NOMO-1 treated with dmso at 0.1 percent for 144 hours (cell line): Measurements from ENCODE around the gene SHBG.
"Not testable (repeated sequence)": the region's sequence is repeated elsewhere in the genome, so short reads cannot be mapped to it uniquely, and the experiment has no call there.

Source experiments
- DNase-seq: peaks from one replicate; lab custom pipeline; 2025; ENCODE audit not compliant: unreplicated experiment; lab: John Stamatoyannopoulos, UW

The SHBG gene

DNA sequence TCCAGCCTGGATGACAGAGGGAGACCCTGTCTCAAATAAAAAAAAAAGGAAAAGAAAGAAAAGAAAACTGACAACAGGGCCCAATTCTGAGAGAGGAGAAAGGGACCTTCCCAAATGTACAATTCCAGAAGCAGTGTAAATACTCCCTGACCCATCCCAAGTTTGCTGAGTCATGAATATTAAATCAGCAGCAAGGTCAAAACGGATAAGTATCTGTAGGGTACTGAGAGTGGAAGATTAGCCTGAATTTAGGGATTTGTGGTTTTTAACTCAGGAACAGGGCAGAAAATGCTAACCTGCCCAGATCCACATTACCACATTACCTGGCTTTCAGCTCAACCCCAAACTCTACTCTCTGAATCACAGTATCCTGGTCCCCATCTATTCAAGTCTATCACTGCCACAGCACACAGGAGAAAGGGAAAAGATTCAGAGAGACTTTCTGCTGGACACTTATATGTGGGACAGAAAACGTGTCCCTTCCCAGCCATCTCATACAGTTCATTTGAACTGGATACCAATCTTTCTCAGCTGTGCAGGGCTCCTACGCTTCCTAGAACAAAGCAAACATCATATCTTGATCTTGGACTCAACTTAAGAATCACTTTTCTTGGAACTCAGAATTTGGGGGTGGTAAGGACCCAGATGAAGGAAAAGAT lies 18.2 kb upstream of the SHBG start:
- DNase-seq: no peak

DNA sequence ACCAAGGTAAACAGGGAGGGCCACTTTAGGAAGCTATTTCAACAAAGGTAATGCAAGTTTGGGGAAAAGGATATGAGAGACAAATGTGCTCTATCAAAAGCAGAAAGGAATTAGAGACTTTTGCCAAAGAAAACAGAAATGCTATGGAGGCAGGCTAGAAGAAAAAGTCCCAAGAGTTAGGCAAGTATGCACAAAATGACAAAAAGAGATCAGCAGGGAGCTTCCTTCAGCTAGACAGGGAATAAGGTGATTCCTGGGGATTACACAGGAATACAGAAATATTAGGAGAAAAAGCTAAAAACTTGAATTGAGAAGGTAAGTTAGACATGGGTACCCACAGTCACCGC lies 17.7 kb upstream of the SHBG start:
- DNase-seq: no peak

DNA sequence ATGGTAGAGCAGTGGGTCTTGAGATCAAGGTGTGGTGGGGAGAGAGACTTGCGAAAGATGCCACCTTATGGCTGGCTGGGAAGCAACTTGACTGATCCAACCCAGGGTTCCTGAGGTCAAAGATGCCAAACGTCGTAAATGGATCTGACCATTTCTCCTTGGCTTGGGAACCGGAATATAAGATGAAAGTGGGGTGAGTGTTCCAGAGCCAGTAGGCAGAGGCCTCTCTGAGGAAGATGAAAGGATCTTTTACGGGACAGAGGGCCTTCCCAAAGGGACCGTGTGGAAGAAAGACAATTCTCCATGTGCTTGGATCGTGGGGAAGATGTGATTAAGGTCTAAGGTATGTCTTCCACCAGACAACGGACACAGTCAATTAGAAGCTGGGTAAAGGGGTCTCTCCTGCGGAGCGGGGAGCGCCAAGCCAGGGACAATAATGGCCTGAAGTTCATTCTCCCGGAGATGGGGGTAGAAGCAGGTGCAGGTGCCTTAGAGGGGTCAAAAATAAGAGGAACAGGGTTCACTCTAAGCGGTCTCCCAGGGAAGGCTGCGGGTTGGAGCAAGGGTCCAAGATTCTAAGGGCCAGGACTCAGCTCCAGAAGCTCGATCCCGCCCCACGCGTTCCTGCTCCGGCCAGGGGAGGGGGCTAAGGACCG lies 16.0 kb upstream of the SHBG start:
- no peak for DNase-seq

DNA sequence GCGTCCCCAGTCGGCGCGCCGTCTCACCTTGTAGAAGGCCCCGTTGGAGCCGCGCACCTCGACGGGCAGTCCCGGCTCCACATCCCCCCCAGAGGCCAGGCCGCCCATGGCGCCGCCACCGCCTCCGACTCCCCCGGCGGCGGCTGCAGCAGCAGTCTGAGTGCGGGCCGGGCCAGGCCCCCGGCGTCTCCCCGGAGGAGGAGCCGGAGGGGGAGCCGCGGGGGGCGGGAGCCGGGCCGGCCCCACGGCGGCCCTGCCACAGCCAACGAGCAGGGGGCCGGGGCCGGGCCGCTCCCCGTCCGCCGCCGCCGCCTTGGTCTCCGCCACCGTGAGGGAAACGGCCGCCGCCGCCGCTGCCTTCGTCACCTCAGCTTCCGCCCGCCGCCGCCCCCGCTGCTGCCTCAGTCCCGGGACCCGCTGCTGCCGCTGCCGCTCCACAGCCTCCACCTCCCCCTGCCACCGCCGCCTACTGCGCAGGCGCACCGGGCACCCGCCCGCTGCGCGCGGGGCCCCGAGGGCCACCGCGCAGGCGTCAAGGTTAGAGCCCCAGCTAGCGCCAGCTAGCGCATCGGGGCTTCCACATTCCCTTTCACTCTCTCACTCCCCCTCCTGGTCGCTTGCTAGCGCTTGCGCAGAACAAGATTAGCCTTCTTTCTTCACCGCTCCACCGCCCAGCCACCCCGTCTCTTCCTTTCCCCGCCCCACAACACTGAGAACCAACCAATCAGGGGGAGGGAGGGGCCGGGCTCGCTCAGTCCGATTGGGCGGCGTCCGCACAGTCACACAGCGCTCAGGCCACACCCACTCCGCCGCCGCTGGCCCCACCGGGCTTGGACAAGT lies 15.3 kb upstream of the SHBG start, which contains the start of gene FXR2:
TSS of gene FXR2 (minus strand) at position 473 of the 840 bp plus-strand sequence. CDS start at position 108, 365 bp downstream.
- peak; percentile 100 for DNase-seq

DNA sequence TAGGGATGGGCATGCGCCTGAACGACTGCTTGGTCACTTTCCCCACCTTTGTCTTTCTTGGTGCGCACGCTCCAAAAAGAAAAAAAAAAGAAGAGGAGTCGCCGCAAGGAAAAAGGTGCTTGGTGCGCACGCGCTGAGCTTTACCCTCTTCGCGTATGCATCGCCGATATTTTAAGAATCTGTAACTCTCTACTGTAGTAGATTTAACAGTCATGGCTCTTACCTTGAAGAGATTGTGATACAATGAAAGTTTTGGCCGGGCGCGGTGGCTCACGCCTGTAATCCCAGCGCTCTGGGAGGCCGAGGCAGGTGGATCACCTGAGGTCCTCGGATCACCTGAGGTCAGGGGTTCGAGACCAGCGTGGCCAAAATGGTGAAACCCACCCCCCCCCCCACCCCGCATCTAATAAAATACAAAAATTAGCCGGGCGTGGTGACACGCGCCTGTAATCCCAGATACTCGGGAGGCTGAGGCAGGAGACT lies 14.6 kb upstream of the SHBG start:
- no peak for DNase-seq

DNA sequence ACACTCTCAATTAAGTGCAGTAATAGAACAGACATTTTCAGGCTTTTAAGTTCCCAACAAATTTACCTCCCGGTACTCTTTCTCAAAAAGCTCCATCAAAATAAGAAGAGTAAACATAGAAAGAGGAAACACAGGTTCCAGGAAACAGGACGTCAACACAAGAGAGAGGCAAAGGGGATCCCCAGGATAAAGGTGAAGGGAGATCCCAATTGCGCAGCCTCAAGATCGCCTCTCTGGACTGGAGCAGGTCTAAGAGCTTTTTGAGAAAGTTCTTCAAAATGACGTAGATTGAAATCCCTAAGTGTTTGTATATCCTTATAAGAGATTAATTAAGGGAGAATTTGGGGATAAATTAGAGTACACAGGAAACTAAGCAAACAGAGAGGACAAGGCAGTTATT lies 11.3 kb upstream of the SHBG start:
- no peak for DNase-seq

DNA sequence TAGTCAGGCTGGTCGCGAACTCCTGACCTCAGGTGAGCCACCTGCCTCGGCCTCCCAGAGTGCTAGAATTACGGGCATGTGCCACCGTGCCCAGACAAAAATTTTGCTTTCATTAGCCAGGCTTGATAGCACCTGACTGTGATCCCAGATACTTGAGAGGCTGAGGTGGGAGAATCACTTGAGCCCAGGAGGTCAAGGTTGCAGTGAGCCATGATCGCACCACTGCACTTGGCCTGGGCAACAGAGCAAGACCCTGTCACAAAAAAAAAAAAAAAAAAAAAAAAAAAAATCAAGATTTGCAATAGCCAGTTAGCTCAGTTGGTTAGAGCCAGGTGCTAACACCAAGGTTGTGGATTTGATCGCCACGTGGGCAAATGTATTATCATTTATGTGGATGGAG lies 9.1 kb upstream of the SHBG start:
- no peak for DNase-seq

DNA sequence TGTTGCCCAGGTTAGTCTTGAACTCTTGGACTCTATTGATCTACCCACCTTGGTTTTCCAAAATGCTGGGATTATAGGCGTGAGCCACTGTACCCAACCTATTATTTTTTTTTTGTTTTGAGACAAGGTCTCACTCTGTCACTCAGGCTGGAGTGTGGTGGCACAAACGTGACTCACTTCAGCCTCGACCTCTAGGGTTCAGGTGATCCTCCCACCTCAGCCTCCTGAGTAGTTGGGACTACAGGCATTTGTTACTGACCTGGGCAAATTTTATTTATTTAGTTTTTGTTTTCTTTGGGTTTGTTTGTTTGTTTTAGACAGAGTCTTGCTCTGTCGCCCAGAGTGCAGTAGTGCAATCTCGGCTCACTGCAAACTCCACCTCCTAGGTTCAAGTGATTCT lies 6.3 kb upstream of the SHBG start:
- no peak for DNase-seq

DNA sequence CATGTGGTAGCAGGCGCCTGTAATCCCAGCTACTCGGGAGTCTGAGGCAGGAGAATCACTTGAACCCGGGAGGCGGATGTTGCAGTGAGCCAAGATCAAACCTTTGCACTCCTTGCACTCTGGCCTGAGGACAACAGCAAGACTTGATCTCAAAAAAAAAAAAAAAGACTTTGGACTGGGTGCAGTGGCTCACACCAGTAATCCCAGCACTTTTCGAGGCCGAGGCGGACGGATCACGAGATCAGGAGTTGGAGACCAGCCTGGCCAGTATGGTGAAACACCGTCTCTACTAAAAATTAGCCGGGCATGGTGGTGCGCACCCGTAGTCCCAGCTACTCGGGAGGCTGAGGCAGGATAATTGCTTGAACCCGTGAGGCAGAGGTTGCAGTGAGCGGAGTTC lies 4.2 kb upstream of the SHBG start:
- not testable (repeated sequence) for DNase-seq

DNA sequence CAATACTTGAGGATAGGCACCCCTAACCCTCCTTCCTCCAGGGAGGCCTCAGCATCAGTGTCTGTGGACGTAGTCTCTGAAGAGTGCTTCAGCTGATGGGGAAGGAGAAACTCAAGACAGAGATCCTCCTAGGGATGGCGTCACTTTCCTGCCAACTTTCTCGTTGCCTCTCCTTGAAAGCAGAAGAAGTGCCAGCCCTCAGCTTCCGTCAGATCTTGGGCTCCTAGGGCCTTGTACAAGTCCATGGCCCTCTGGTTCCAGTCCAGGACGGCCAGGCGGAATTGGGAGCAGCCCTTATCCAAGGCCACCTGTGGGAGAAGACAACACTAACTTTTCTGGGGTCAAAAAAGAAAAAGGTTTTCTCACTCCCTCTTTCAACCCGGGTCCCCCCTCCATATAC lies 3.6 kb upstream of the SHBG start:
- DNase-seq: no peak

DNA sequence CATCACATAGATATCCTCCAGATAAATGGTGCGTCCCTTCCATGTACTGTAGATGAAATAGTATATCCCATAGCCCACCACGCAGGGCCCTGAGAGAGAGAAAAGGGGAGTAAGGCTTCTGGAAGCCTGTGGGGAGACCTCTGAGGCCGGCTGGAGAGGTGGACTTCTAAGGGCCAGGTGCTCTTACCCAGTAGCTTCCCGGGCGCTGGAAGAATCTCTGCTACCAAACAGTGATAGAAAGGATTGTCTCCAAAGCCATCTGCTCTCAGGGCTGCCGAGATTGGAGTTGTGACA lies 3.0 kb upstream of the SHBG start:
- no peak for DNase-seq

DNA sequence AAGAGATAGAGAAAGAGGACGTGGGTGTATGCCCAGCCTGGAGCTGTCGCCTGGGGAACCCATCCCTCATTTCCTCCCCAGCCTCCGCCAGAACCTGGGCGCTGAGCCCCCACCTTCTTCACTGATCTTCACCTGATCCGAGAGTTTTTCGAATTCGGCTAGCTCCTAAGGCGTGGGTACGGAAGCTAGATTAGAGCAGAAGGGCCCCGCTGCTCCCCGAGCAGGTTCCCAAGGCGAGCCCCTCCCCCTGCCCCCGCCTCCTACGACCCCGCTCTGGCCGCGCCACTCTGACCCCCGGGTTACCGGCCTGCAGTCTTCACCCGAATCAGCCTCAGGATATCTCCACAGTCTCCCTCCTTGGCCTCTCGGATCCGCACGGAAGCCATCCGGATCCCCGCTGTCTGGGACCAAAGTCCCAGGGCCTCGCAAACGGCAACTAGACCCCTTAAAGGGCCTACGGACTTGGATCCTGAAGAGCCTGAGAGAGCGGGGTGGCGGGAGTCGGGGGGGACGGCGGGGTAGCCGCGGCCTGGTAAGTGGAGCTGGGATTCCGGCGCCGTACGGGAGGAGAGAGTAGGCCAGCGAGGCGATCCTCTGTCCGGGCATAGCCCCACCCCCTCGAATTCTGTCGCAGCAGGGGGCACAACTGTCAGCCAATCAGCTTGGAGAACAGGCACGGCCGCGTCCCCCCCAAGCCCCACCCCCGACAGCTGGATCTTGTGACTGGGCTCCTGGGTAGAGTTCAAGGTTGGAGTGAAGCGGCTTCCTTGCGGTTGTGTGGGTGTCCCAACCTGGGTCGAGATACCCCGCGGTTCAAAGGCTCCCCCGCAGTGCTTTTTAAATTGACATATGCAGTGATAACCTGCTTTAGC lies 2.4 kb upstream of the SHBG start, which contains the start of gene SAT2:
TSS of gene SAT2 (minus strand) at position 572 of the 872 bp plus-strand sequence. CDS start at position 386, 186 bp downstream.
- peak; percentile 84 for DNase-seq

DNA sequence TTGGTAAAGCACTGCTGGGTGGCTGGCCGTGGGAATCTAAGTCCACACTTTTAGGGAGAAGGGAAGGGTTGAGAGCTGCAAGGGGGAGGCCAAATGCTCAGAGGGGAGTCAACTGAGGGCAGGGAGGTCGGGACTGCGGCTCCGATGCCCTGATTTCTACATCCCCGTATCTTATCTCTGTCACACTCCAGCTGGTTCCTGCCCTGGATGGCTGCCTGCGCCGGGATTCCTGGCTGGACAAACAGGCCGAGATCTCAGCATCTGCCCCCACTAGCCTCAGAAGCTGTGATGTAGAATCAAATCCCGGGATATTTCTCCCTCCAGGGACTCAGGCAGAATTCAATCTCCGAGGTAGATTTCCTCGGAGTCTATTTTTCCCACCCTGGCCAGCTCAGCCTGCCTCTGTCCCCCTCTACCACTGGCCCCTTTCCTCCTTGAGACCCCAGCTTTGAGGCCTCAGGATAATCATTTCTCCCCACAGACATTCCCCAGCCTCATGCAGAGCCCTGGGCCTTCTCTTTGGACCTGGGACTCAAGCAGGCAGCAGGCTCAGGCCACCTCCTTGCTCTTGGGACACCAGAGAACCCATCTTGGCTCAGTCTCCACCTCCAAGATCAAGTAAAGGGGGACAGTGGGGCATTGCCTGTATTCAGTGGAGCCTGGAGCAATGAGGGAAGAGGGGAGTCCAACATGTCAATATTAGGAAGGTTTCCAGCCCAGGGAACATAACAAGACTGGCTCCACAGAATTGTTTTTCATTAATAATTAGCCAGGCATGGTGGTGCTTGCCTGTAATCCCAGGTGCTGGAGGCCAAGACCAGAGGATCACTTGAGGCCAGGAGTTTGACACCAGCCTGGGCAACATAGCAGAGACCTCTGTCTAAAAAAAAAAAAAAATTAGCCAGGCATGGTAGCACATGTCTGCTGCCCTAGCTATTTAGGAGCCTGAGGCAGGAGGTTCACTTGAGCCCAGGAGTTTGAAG lies 1.8 kb downstream of the SHBG start:
- no peak for DNase-seq

DNA sequence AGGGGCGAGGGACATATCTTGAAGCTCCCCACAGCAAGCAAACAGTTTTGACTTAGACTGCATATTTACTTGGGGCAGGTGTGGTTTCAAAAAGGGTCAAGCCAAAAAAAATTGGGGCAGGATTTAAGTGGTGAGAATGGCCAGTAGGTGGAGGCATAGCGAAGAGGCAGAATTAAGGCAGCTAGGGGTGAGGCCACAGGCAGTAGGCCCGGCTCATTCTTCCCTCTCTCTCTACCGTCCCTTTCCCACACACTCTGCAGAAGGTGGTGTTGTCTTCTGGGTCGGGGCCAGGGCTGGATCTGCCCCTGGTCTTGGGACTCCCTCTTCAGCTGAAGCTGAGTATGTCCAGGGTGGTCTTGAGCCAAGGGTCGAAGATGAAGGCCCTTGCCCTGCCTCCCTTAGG lies 2.6 kb downstream of the SHBG start:
- DNase-seq: peak; percentile 61

DNA sequence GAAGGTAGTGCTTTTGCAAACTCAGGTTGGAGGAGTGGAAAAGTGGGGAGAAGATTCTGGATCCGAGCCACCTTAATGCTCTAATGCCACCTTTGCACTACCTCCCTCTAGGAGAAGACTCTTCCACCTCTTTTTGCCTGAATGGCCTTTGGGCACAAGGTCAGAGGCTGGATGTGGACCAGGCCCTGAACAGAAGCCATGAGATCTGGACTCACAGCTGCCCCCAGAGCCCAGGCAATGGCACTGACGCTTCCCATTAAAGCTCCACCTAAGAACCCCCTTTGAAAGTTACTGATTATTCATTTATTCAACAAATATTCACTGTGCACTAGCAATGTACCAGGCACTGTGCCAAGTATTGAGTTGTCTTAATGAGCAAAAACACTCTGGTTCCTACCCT lies 3.2 kb downstream of the SHBG start:
- DNase-seq: no peak

DNA sequence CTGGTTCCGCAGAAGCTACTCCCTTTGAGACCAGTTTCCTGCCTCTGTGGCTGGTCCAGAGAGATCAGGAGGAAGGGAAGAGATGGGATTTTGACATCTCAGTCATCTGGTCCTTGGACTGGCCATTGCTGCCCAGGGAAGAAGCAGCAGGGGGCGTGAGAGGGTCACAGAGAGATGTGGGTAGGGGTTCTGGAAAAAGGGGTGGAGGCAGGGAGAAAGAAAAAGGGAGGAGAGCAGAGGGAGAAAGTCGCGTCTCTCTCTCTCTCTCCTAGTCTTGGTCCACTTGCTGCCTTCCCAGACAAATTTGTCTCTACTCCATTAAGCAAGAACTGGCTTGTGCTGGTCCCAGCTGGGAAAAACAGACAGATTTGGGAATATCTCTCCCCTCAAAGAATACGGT lies 4.4 kb downstream of the SHBG start:
- no peak for DNase-seq

DNA sequence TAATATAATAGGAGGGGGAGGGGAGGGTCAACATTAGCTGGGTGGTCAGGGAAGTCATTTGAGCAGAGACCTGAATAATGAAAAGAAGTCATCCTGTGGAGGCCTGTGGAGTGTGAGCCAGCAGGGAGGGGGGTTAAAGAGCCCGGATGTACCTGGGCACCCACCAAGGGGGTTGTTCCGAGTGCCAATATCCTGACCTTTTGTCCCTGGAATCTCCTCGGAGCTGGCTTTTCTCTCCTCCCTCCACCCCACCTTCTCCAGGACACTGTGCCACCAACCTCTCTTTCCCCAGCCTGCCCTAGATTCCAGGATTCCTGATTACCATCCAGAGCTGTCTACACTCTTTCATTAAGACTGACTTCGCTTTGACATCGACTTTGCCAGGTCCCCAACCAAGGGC lies 6.2 kb downstream of the SHBG start:
- DNase-seq: no peak

DNA sequence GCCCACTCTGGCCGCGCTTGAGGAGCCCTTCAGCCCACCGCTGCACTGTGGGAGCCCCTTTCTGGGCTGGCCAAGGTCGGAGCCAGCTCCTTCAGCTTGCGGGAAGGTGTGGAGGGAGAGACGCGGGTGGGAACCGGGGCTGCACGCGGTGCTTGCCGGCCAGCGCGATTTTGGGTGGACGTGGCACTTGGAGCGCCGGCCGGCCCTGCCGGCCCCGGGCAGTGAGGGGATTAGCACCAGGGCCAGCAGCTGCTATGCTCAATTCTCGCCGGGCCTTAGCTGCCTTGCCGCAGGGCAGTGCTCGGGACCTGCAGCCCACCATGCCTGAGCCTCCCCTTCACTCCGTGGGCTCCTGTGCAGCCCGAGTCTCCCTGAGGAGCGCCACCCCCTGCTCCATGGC lies 10.8 kb downstream of the SHBG start:
- no peak for DNase-seq

DNA sequence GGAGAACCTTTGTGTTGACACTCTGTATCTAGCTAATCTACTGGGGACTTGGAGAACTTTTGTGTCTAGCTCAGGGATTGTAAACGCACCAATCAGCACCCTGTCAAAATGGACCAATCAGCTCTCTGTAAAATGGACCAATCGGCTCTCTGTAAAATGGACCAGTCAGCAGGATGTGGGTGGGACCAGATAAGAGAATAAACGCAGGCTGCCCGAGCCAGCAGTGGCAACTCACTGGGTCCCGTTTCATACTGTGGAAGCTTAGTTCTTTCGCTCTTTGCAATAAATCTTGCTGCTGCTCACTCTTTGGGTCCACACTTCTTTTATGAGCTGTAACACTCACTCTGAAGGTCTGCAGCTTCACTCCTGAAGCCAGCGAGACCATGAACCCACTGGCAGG lies 11.7 kb downstream of the SHBG start:
- DNase-seq: not testable (repeated sequence)

DNA sequence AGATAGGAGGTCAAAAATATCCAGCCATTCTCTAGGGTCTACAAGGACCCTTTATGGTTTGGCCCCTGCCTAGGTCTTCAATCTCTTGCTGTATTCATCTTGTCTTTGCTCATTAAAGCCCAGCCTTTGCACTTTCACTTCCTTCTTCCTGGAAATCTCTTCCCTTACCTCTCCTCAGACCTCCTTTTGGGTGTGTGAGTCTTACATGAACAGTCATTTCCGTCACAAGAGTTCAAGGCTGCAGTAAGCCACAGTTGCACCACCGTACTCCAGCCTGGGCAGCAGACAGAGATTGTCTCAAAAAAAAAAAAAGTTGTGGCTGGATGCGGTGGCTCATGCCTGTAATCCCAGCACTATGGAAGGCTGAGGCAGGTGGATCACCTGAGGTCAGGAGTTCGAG lies 14.8 kb downstream of the SHBG start:
- DNase-seq: peak; percentile 94
